NCI-H1694 treated with DMSO at 0.1 percent for 48 hours (cell line): Measurements from ENCODE around the gene KCNA1.

Experiments used
- DNase-seq: peaks from one replicate; lab custom pipeline; 2025; lab: John Stamatoyannopoulos, UW

Gene KCNA1

DNA sequence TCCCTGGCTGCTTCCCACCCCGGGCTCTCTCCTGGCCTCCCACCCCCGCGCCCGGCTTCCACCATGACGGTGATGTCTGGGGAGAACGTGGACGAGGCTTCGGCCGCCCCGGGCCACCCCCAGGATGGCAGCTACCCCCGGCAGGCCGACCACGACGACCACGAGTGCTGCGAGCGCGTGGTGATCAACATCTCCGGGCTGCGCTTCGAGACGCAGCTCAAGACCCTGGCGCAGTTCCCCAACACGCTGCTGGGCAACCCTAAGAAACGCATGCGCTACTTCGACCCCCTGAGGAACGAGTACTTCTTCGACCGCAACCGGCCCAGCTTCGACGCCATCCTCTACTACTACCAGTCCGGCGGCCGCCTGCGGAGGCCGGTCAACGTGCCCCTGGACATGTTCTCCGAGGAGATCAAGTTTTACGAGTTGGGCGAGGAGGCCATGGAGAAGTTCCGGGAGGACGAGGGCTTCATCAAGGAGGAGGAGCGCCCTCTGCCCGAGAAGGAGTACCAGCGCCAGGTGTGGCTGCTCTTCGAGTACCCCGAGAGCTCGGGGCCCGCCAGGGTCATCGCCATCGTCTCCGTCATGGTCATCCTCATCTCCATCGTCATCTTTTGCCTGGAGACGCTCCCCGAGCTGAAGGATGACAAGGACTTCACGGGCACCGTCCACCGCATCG, 1.8 kb downstream of the KCNA1 start:
- no peak for DNase-seq

DNA sequence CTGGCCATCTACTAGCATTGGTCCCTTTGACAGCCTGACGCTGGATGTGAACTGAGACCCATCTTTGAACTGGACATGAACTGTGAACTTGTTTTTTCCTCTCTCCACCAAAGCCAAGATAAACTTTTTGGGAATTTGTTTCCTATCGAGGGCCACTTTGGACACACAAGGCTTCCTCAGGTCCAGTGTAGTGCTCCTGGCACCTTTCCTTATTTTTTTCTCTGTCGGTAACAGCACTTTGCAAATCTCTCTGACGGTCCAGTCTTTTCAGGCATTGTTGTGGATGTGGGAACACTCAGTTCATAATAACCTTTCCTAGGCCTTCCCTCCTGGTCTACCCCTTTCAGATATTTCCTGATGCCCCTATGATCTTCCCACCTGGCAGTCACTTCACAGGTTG, 5.0 kb downstream of the KCNA1 start:
- DNase-seq: no peak

GRCh38 chr12:4915752-4916151, 6.0 kb downstream of the KCNA1 start:
- DNase-seq: no peak

DNA sequence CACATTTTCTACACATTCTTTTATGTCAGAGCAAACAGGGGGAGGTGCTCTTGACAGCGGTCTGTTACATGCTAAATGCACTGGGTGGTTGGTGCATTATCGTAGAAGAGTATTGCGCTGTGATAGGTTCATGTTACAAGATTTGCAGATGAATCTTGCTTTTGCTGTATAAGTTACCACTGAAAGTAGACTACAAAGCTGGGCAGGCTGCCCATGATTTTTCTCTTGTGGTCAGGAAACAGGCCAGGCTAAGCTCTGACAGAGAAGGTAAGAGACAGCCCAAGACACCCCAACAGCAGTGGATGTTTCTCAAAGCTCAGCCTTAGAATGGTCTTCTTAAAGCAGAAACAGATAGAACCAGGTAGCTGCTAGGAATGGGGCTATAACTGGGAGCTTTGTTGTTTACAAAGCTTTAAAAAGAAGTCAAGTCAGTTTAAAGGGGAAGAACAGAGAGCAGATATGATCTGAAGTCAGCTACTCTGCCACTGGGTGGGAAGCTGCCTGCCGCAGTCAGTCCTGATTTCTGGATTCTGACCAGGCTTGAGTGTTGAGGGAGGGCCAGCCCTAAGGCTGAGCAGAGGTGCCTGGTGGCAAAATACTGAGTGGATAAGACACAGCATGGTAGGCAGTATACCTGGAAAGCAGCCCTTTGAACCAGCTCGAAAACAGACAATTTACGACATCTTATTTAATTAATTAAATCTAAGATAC, 9.4 kb downstream of the KCNA1 start:
- no peak for DNase-seq

GRCh38 chr12:4932576-4932975, 22.9 kb downstream of the KCNA1 start:
- DNase-seq: no peak

- DNase-seq: no peak
Observed at GRCh38 chr12:4933411-4933810, 23.7 kb downstream of the KCNA1 start.

DNA sequence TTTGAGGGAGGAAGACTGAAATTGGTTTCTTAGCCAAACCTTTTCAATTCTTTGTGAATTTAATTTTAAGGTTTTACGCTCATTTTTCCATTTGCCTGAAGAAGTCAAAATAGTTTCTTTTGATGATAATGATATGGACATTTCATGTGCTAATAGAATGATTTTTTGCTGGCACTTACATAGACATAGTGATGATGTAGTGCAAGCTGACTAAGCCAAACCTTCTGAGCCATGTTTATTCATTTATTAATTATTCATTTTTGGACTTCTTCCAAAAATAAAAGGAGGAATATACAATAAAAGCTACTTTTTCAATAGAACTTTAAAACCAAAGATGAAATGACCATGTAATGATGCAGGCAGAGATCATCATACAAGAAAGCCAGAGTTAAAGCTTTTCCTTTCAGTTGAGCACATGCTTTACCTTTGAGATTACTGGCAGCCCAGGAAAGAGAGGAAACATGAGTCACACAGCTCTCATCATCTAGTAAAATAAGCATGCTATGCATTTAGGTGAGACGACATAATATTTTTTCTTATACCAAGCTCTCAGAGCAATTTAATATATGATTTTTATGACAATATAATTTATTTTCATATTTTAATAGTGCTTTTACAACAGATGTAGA, 24.8 kb downstream of the KCNA1 start:
- DNase-seq: peak; percentile 28

- DNase-seq: no peak
Observed at GRCh38 chr12:4938900-4939299, 29.2 kb downstream of the KCNA1 start.

DNA sequence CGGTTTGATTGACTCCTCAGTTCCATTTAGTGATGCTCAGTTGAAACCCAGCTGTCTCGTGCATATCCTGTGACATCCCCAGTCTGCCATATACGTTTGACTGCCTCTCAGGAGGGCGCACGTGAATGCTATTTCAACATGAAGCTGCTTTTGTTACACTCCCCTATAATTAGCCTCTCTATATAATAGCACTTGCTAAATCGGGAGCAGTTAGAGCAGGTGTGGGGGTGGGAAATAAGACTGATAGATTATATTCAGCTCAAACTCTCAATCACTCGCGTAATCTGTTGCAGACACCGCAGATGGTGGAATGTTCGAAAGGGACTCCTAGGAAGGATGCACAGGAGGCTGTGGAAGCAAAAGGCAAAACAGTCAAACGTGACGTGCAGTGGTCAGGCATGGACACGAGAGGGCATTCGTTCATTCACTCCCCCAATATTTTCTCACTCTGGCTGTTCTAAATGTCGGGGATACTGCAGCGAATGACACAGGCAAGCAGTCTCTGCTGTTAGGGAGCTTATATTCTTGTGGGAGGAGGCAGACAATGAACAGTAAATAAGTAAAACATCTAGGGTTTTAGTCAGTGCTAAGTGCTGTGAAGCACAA, 29.8 kb downstream of the KCNA1 start:
- DNase-seq: no peak

GRCh38 chr12:4943067-4943937, 33.6 kb downstream of the KCNA1 start:
- DNase-seq: no peak

- no peak for DNase-seq
Observed at GRCh38 chr12:4943938-4944284, 34.2 kb downstream of the KCNA1 start.

DNA sequence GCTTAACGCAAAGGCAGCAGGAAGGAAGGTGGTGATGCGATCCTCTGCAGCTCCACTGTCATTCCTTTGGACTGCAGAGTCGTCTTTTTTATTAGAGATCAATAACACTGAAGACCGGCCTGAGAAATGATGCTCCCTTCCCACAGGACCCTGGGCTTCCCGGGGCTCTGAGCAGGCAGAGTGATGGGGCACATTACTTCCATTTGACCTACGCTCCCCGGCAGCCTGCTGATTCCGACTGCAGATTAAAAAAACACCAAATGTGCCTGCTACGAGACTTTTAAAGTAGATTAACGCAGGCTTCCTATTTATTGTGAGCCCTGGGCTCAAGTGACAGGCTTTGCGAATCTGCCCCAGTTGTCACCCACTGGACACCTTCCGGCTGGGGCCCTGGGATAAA, 37.5 kb downstream of the KCNA1 start:
- DNase-seq: no peak

DNA sequence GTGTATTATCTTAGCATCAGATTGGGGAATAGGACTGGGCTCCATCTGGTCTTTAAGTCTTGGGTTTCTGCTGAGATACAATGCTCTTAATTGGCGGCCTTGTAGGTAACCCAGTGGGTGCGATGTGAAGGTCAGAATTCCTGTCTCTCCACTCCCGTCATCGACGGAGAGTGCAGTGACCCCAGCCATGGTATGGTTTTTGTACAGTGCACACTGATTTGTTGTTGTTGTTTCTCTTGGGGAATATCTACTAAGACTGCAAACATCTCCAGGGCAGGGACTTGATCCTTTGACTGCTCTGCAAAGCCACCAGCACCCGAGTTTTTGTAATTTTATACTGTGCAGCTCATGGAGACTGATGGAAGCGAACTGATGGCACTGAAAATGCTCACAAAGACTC, 41.4 kb downstream of the KCNA1 start:
- no peak for DNase-seq

DNA sequence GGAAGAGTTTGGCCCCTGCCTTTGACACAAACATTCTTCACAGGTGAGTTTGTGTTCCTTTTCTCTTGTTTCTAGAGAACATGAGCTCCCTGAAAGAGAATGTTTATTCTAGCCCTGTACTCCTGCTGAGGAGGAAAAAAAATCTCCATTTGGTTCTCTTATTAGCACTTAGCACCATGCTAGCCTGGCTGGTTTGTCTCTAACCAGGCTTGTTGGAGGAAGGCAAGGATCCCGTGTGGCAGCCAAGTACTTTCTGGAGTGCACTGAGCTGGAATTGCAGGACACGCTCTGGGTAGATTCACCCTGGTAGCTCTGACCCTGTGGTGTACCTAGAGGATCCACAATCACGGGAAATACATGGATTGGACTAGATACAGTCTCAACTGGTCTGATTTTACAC, 41.9 kb downstream of the KCNA1 start:
- DNase-seq: no peak

GRCh38 chr12:4954621-4955354, 45.1 kb downstream of the KCNA1 start:
- no peak for DNase-seq

GRCh38 chr12:4956054-4956453, 46.3 kb downstream of the KCNA1 start:
- no peak for DNase-seq

DNA sequence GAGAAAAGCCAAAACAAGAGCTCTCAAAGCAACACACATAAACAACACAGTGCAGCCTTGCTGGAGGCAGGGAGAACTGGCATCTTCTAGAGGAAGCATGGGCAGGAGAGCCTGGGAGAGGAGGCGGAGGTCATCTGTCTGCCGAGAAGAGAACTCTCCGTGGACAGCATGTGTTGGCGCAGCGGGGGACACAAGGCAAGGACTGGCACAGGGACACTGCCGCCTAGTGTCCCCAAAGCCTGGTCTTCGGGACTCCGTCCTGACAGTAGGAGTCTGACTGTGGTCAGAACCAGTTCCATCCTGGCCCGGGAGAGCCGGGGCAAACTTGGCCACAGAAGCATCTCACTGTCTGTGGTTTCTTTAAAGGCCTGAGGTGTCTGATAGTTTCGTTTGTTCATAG, 47.3 kb downstream of the KCNA1 start:
- no peak for DNase-seq

GRCh38 chr12:4957761-4958160, 48.1 kb downstream of the KCNA1 start:
- DNase-seq: peak; percentile 16

DNA sequence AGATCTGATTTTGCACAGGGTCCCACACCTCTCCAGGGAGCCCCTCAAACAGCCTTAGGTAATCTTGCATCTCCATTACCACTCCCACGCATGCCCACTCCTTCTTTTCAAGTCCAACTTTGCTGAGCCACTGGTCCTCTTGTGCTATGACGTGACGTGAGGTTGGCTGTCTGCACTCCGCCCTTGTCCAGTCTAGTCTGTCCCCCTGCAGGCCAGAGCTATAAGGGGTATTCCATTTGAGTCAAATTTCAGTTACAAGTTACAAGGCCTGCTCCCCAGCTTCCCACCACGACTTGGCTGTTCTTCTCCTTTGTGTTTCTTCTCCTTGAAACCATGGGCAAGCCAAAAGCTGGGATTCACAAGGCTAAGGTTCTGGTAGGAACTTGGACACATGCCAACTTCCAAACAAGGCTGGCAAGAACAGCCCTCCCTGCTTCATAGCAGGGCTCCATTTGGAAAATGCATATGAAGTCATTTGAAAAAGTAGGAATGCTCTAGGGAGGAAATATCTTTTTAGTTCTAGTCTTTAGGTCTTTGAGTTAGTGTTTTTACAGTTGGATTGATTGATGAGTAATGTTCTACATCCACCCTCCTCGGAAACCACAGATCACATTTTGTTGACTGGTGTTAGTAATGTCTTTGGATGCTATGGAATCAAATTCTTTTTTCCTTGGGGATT, 49.1 kb downstream of the KCNA1 start:
- DNase-seq: no peak

- DNase-seq: no peak
Observed at GRCh38 chr12:4959381-4959780, 49.7 kb downstream of the KCNA1 start.

DNA sequence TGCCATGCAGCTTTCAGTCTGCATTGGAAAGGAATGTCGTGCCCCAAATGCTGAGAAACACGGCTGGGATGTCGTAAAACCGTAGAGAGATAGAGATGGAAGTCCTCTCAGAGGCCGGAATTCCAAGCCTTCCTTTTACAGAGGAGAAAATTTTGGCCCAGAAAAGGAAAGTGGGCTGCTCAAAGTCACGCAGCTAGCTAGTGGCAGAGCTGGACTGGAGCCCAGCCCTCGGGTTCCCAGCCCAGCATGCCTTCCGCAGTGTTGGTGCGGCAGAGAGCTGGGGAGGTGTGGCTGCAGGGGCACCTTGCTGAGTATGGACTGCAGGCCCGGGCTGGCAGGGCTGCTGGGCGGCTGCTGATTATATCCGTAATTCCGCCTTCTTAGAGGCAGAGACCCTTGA, 50.3 kb downstream of the KCNA1 start:
- no peak for DNase-seq
